Heart left ventricle (tissue), 13 donors: ENCODE data around the gene GYPE.
"Not testable (repeated sequence)": the region's sequence is repeated elsewhere in the genome, so short reads cannot be mapped to it uniquely, and the experiment has no call there.

ENCODE experiments used
- CTCF ChIP-seq, 12 donors: fragments of 200-600 bp; sonication (generic) in 4 of 12; IDR thresholded peaks; one replicate each; pipeline versions ENCODE4 v1.5.0 to v1.8.0; 2018 to 2022; ENCODE audit warnings: antibody characterized with exemption in 12 of 12, mild to moderate bottlenecking in 5 of 12
- POLR2A ChIP-seq, 2 donors: fragments of 450-650 bp; IDR thresholded peaks; one replicate each; pipeline ENCODE4 v1.6.1; 2017; ENCODE audit warnings: antibody characterized with exemption in 2 of 2, mild to moderate bottlenecking in 2 of 2, moderate library complexity in 2 of 2
- donor health status: ischemic (EF 13 %, LVEDD 7.1; RV severe dilation, severe dysfunction).
- donor health status: DM: no; HTN: yes; CAD: no.
- donor health status: DM: no; HTN: no; CAD: no.
- donor health status: ischemic (EF 25% LVEDD 6.9; RV normal size, moderate dysfunction).
- donor health status: ischemic (EF 25% LVEDD 5.7; RV mildly dilated, moderate dysfunction).
- donor health status: ischemic (EF 35%, LVEDD 5.7; RV mildly dilated, moderate dysfunction).
- donor health status: nonischemic (EF 11% LVEDD 7.7; RV severe dilation, severe dysfunction).
- donor health status: DM: yes; HTN: yes; CAD: no.
- donor health status: PGD.
- donor health status: ischemic (EF 29% LVEDD 5.4; RV normal size, mild dysfunction).
- donor health status: nonischemic (EF 23%, LVEDD 6.1; RV moderate dilation, normal function).

- TF ChIP-seq POLR2A, CTCF (IDR thresholded peaks at IDR 0.05): not testable (repeated sequence)
Observed at GRCh38 chr4:143950967-143951366, 45.6 kb upstream of the GYPE start.
